C4-2B (cell line): ENCODE measurements around the gene SCO1.

Source experiments
- ZFX ChIP-seq: fragments of 450-650 bp; IDR thresholded peaks from 2 replicates; pipeline ENCODE4 v1.6.1; 2017
- TF ChIP-seq, protein P1 (sequence below): fragments of 450-650 bp; conservative IDR thresholded peaks from 2 replicates; pipeline ENCODE4 v1.5.1; 2017; ENCODE audit warnings: mild to moderate bottlenecking

DNA sequence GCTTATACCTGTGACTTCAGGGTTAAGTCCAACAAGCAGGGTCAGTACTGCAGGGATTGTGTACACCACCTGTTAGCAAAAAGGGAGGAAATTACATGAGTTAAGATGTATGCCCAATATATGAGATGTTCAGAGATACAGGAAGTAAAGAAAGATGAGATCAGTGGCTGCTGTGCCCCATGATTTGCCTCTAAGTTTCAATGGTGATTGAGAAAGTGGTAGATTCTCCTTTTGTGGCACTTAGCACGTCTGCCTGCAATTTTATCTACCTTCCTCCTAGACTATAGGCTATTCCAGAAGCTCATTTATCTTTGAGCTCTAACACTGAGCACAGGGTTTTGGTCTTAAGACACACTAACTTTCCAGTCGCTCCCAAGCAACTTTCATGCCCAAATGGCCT, 28.9 kb upstream of the SCO1 start:
- TF ChIP-seq, protein P1, sequence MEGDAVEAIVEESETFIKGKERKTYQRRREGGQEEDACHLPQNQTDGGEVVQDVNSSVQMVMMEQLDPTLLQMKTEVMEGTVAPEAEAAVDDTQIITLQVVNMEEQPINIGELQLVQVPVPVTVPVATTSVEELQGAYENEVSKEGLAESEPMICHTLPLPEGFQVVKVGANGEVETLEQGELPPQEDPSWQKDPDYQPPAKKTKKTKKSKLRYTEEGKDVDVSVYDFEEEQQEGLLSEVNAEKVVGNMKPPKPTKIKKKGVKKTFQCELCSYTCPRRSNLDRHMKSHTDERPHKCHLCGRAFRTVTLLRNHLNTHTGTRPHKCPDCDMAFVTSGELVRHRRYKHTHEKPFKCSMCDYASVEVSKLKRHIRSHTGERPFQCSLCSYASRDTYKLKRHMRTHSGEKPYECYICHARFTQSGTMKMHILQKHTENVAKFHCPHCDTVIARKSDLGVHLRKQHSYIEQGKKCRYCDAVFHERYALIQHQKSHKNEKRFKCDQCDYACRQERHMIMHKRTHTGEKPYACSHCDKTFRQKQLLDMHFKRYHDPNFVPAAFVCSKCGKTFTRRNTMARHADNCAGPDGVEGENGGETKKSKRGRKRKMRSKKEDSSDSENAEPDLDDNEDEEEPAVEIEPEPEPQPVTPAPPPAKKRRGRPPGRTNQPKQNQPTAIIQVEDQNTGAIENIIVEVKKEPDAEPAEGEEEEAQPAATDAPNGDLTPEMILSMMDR, result no peak
- TF ChIP-seq ZFX, result no peak
